ENCODE results near the gene TUT4. TPM values are rescaled to one million over a fixed set of nuclear protein-coding genes. Genes with fewer than 3 reads are reported as not detected.

The TUT4 gene
- total and polyA plus RNA-seq, 2 experiments from 2014 or later, result 69.9 to 116 TPM

DNA sequence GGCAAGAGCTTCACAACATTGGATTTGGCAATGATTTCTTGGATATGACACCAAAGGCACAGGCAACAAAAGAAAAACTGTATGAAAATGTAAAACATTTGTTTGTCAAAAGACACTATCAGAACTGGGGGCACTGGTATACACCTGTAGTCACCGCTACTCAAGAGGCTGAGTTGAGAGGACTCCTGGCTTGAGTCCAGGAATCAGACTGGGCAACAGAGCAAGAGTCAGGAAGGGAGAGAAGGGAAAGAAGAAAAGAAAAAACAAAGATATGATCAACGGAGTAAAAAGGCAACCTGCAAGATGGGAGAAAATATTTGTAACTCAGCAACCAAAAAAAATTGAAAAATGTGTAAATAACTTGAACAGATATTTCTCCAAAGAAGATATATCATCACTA lies 6.0 kb upstream of the TUT4 start:
- Histone ChIP-seq H3K4me3 (no peak overlapping the region), H3K9me2 (ENCODE audit: insufficient read depth) (no peaks in the 10 kb centered on the region), H3F3A (replicated peaks; ENCODE audit: low read depth) (0 out of 2 replicates have a peak, but pooled peaks cover 3% of the 10 kb centered on the region), H4K20me1 (replicated peaks; ENCODE audit: insufficient read depth) (no peaks in the 10 kb centered on the region), H3K27ac (ENCODE audit: low read depth) (no peak overlapping the region), H2AFZ (no peak overlapping the region), H3K4me2 (no peak overlapping the region), H3K36me3 (ENCODE audit: insufficient read depth) (no peaks in the 10 kb centered on the region), H3K79me2 (replicated peaks; ENCODE audit: insufficient read depth) (no peaks in the 10 kb centered on the region), H3K4me1 (ENCODE audit: insufficient read depth) (peaks cover 9% of the 10 kb centered on the region), H3K27me3 (ENCODE audit: insufficient read depth) (no peaks in the 10 kb centered on the region)
- Mint-ChIP-seq H3K4me3 (no peak overlapping the region), H3K27me3 (ENCODE audit: insufficient read depth, low read depth, poor library complexity) (no peaks in the 10 kb centered on the region), H3K9me3 (no peaks in the 10 kb centered on the region; the same call in 2 of the 3 replicates), H3K27ac (no peak overlapping the region), H3K36me3 (ENCODE audit: low read depth) (no peaks in the 10 kb centered on the region), H3K4me1 (peaks cover 15% of the 10 kb centered on the region)
- ATAC-seq (no peak), DNase-seq (ENCODE audit: low spot score) (no peak)
- TF ChIP-seq NANOG (IDR thresholded peaks at IDR 0.05; ENCODE audit: borderline replicate concordance) (no peak), EZH2 (IDR thresholded peaks at IDR 0.05; ENCODE audit: low read depth, unreplicated experiment) (no peak), STAT1 (IDR thresholded peaks at IDR 0.05; ENCODE audit: unreplicated experiment) (no peak), REST (IDR thresholded peaks at IDR 0.05; ENCODE audit: unreplicated experiment) (no peak), POLR2AphosphoS5 (IDR thresholded peaks at IDR 0.05; ENCODE audit: low read depth) (no peak), JUNB (IDR thresholded peaks at IDR 0.05; ENCODE audit: unreplicated experiment) (no peak), CTCF (conservative IDR thresholded peaks at IDR 0.05; ENCODE audit: low read depth in 2 of 2) (no peak), CREB1 (CRISPR knock-in tag; IDR thresholded peaks at IDR 0.05; ENCODE audit: low read depth) (no peak)

DNA sequence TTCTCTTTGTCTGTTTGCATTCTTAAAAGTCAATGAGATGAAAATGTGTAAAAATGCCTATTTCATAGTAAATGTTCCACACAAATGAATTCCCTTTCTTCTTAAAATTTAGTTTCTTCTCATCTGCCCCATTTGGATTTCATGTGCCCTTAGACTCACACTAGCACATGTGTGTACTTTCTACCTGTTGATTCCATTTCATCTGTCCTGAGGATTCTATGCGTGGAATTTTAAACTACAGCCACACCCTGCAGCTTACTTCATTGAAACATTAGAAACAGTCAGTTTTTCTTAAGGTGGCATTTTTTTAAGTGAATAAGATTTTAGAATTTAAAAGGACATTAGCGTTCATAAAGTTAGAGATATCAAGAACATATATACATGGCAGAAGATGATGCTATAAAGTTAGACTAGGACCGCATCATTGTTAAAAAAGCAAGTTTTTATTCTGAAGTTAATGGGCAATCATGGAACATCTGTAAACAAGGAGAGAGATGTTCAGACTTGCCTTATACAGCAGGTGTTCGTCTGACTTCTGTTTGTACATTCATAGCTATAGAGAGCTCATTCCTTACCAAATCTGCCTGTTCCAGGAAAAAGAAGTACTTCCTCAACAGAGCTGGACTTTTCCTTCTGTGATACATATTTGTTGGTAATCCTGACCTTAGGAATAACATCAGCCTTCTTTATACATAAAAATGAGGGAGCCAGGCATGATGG lies 3.9 kb upstream of the TUT4 start:
- Mint-ChIP-seq H3K36me3 (ENCODE audit: low read depth) (no peaks in the 10 kb centered on the region), H3K27ac (no peak overlapping the region), H3K27me3 (ENCODE audit: insufficient read depth, low read depth, poor library complexity) (peaks cover 2% of the 10 kb centered on the region), H3K4me3 (no peak overlapping the region), H3K4me1 (peaks cover 16% of the 10 kb centered on the region), H3K9me3 (no peaks in the 10 kb centered on the region; the same call in 2 of the 3 replicates)
- no peak overlapping the region for H2AFZ ChIP-seq
- H3K27me3 ChIP-seq (ENCODE audit: insufficient read depth), result no peaks in the 10 kb centered on the region
- no peak overlapping the region for H3K4me3 ChIP-seq
- peaks cover 6% of the 10 kb centered on the region for H3K79me2 ChIP-seq (replicated peaks; ENCODE audit: insufficient read depth)
- DNase-seq (ENCODE audit: low spot score), result no peak
- no peaks in the 10 kb centered on the region for H3K9me2 ChIP-seq (ENCODE audit: insufficient read depth)
- peaks cover 6% of the 10 kb centered on the region; the same call in 1 of the 2 replicates for H3F3A ChIP-seq (replicated peaks; ENCODE audit: low read depth)
- H3K36me3 ChIP-seq (ENCODE audit: insufficient read depth), result no peaks in the 10 kb centered on the region
- no peak overlapping the region for H3K4me2 ChIP-seq
- peaks cover 10% of the 10 kb centered on the region for H3K4me1 ChIP-seq (ENCODE audit: insufficient read depth)
- no peaks in the 10 kb centered on the region for H4K20me1 ChIP-seq (replicated peaks; ENCODE audit: insufficient read depth)
- ATAC-seq, result no peak
- no peak overlapping the region for H3K27ac ChIP-seq (ENCODE audit: low read depth)
- TF ChIP-seq REST (IDR thresholded peaks at IDR 0.05; ENCODE audit: unreplicated experiment), result no peak
- no peak for TF ChIP-seq ZNF331 (CRISPR knock-in tag; IDR thresholded peaks at IDR 0.05; ENCODE audit: low read depth)

Data from GM23338 (cell line).